Neuronal stem cell (in vitro differentiated cells): ENCODE measurements around the gene ATP6V0E1.

Source experiments
- DNase-seq: peaks from one replicate; pipeline ENCODE4 v3.0.0-alpha.2; 2013; ENCODE audit warnings: low spot score
- H2AFZ ChIP-seq: one replicate; pipeline ENCODE4 v1.6.1; 2013; ENCODE audit warnings: mild to moderate bottlenecking, low read length, inconsistent platforms
- H2AK5ac ChIP-seq: 2 replicates; pipeline ENCODE4 v1.6.1; 2013; ENCODE audit warnings: low read depth, mild to moderate bottlenecking, inconsistent platforms, low read length, moderate library complexity, mixed read lengths
- H2BK120ac ChIP-seq: 2 replicates; pipeline ENCODE4 v1.6.1; 2013; ENCODE audit warnings: low read depth, mild to moderate bottlenecking, inconsistent platforms, low read length, moderate library complexity, mixed read lengths
- H2BK12ac ChIP-seq: one replicate; pipeline ENCODE4 v1.6.1; 2013; ENCODE audit warnings: low read length, inconsistent platforms
- H2BK15ac ChIP-seq: 2 replicates; pipeline ENCODE4 v1.6.1; 2013; ENCODE audit warnings: mild to moderate bottlenecking, low read length, inconsistent platforms, mixed read lengths
- H2BK5ac ChIP-seq: one replicate; pipeline ENCODE4 v1.6.1; 2013; ENCODE audit warnings: inconsistent platforms, mild to moderate bottlenecking, low read length, moderate library complexity
- H3K14ac ChIP-seq: one replicate; pipeline ENCODE4 v1.6.1; 2013; ENCODE audit warnings: low read length, inconsistent platforms
- H3K18ac ChIP-seq: 2 replicates; pipeline ENCODE4 v1.6.1; 2013; ENCODE audit warnings: low read length, inconsistent platforms
- H3K23ac ChIP-seq: 2 replicates; pipeline ENCODE4 v1.6.1; 2013; ENCODE audit warnings: low read depth, mild to moderate bottlenecking, mixed read lengths, low read length, inconsistent platforms; ENCODE audit not compliant: poor library complexity
- H3K27ac ChIP-seq: replicated peaks from 3 replicates; pipeline ENCODE4 v1.5.1; 2013; ENCODE audit warnings: low read length, inconsistent platforms
- H3K27me3 ChIP-seq, 3 experiments: 2 replicates each; pipeline ENCODE4 v1.6.1; 2013; ENCODE audit warnings: low read length in 3 of 3, mild to moderate bottlenecking in 2 of 3, inconsistent platforms in 1 of 3, low read depth in 1 of 3, mixed read lengths in 1 of 3, moderate library complexity in 1 of 3; ENCODE audit not compliant: control insufficient read depth in 3 of 3, insufficient read depth in 3 of 3
- H3K36me3 ChIP-seq, 2 donors: replicated peaks in 1 of 2; 2 replicates each; pipeline ENCODE4 v1.6.1; 2013; ENCODE audit warnings: low read length in 2 of 2; ENCODE audit not compliant: control insufficient read depth in 2 of 2, insufficient read depth in 2 of 2
- H3K4ac ChIP-seq: 2 replicates; pipeline ENCODE4 v1.6.1; 2013; ENCODE audit warnings: inconsistent platforms, mild to moderate bottlenecking, low read length, moderate library complexity
- H3K4me1 ChIP-seq, 2 donors: 1 replicate in 1 of 2; 2 replicates in 1 of 2; pipeline ENCODE4 v1.6.1; 2013; ENCODE audit warnings: low read length in 2 of 2, low read depth in 1 of 2; ENCODE audit not compliant: control insufficient read depth in 2 of 2, insufficient read depth in 1 of 2
- H3K4me2 ChIP-seq: one replicate; pipeline ENCODE4 v1.6.1; 2013; ENCODE audit warnings: mild to moderate bottlenecking, low read length, inconsistent platforms; ENCODE audit not compliant: insufficient read depth, poor library complexity, severe bottlenecking
- H3K4me3 ChIP-seq, 2 donors: 2 replicates each; pipeline ENCODE4 v1.5.1; 2013; ENCODE audit warnings: low read length in 2 of 2, mild to moderate bottlenecking in 2 of 2, inconsistent platforms in 1 of 2, moderate library complexity in 1 of 2
- H3K79me1 ChIP-seq: one replicate; pipeline ENCODE4 v1.6.1; 2013; ENCODE audit warnings: low read depth, mild to moderate bottlenecking, inconsistent platforms, low read length, moderate library complexity
- H3K9ac ChIP-seq: one replicate; pipeline ENCODE4 v1.6.1; 2013; ENCODE audit warnings: mild to moderate bottlenecking, low read depth, low read length, inconsistent platforms; ENCODE audit not compliant: poor library complexity
- H3K9me3 ChIP-seq, 2 donors: replicated peaks in 1 of 2; 2 replicates each; pipeline versions ENCODE3 to v1.6.1; 2013; ENCODE audit warnings: low read length in 2 of 2, mild to moderate bottlenecking in 2 of 2, inconsistent platforms in 1 of 2, low read depth in 1 of 2, mixed read lengths in 1 of 2, moderate library complexity in 1 of 2; ENCODE audit not compliant: control insufficient read depth in 2 of 2, insufficient read depth in 1 of 2
- H4K8ac ChIP-seq: one replicate; pipeline ENCODE4 v1.6.1; 2013; ENCODE audit warnings: low read depth, mild to moderate bottlenecking, inconsistent platforms, low read length, moderate library complexity
- H4K91ac ChIP-seq: one replicate; pipeline ENCODE4 v1.6.1; 2013; ENCODE audit warnings: low read length, low read depth, mild to moderate bottlenecking, inconsistent platforms; ENCODE audit not compliant: poor library complexity
- WGBS, 2 donors: extraction: QIAGEN DNeasy Blood & Tissue Kit; methylation state at CpG; one replicate each; pipeline ENCODE4 v1.1.7; 2013; ENCODE audit warnings: missing lambda C conversion rate in 2 of 2, mixed read lengths in 1 of 2; ENCODE audit not compliant: insufficient read length in 2 of 2, insufficient replicate concordance in 1 of 2; ENCODE audit errors: extremely low coverage in 2 of 2; 5-methylcytosine and 5-hydroxymethylcytosine counted together

Gene ATP6V0E1

GRCh38 chr5:173025651-173026050 lies 42.1 kb downstream of the ATP6V0E1 start:
- Histone ChIP-seq H4K91ac (no peak overlapping the region), H2BK12ac (no peak overlapping the region), H3K27me3 (no peaks in the 10 kb centered on the region), H3K14ac (no peak overlapping the region), H3K4me1 (peaks cover 0 to 8% of the 10 kb centered on the region in 2 donors), H2BK5ac (no peak overlapping the region), H3K27ac (no peak overlapping the region), H2BK120ac (no peak overlapping the region), H3K9ac (no peak overlapping the region), H2AK5ac (no peak overlapping the region), H3K9me3 (no peaks in the 10 kb centered on the region), H3K36me3 (peaks cover 0 to 46% of the 10 kb centered on the region in 2 donors), H3K23ac (no peak overlapping the region), H3K4me2 (no peak overlapping the region), H2AFZ (no peak overlapping the region), H3K4ac (no peak overlapping the region), H3K4me3 (no peak overlapping the region), H2BK15ac (no peak overlapping the region), H3K18ac (no peak overlapping the region), H4K8ac (no peak overlapping the region), H3K79me1 (no peaks in the 10 kb centered on the region)
- no peak for DNase-seq
- no CpG with 5 or more reads among the region's 6 CpGs for WGBS, 2 donors

GRCh38 chr5:173027905-173028304 lies 44.3 kb downstream of the ATP6V0E1 start:
- Histone ChIP-seq H4K8ac (no peak overlapping the region), H2BK5ac (no peak overlapping the region), H2BK15ac (no peak overlapping the region), H2BK120ac (no peak overlapping the region), H3K4me2 (no peak overlapping the region), H3K9me3 (no peaks in the 10 kb centered on the region), H3K4ac (no peak overlapping the region), H2BK12ac (no peak overlapping the region), H3K18ac (no peak overlapping the region), H3K14ac (no peak overlapping the region), H3K36me3 (peaks cover 0 to 24% of the 10 kb centered on the region in 2 donors), H2AK5ac (no peak overlapping the region), H3K9ac (no peak overlapping the region), H3K4me1 (peaks cover 0 to 8% of the 10 kb centered on the region in 2 donors), H3K79me1 (no peaks in the 10 kb centered on the region), H3K27ac (no peak overlapping the region), H3K23ac (no peak overlapping the region), H3K4me3 (no peak overlapping the region), H4K91ac (no peak overlapping the region), H2AFZ (no peak overlapping the region), H3K27me3 (no peaks in the 10 kb centered on the region)
- no peak for DNase-seq
- WGBS, 2 donors: no CpG with 5 or more reads among the region's 7 CpGs

- H2BK15ac ChIP-seq: no peak overlapping the region
- no CpG with 5 or more reads among the region's 4 CpGs for WGBS, 2 donors
- no peak overlapping the region for H2AFZ ChIP-seq
- peaks cover 0 to 8% of the 10 kb centered on the region in 2 donors for H3K4me1 ChIP-seq
- H3K14ac ChIP-seq: no peak overlapping the region
- no peak overlapping the region for H2BK120ac ChIP-seq
- no peak overlapping the region for H3K4me3 ChIP-seq
- H3K23ac ChIP-seq: no peak overlapping the region
- peaks cover 0 to 14% of the 10 kb centered on the region in 2 donors for H3K36me3 ChIP-seq
- no peak overlapping the region for H4K91ac ChIP-seq
- no peak for DNase-seq
- no peaks in the 10 kb centered on the region for H3K27me3 ChIP-seq
- no peak overlapping the region for H4K8ac ChIP-seq
- no peak overlapping the region for H3K18ac ChIP-seq
- no peak overlapping the region for H3K4me2 ChIP-seq
- H3K9me3 ChIP-seq: no peaks in the 10 kb centered on the region
- no peak overlapping the region for H3K27ac ChIP-seq
- no peak overlapping the region for H2AK5ac ChIP-seq
- H3K4ac ChIP-seq: no peak overlapping the region
- no peak overlapping the region for H2BK12ac ChIP-seq
- no peaks in the 10 kb centered on the region for H3K79me1 ChIP-seq
- H3K9ac ChIP-seq: no peak overlapping the region
- H2BK5ac ChIP-seq: no peak overlapping the region
Measured at GRCh38 chr5:173028811-173029327, 45.3 kb downstream of the ATP6V0E1 start.

GRCh38 chr5:173029499-173029921 lies 45.9 kb downstream of the ATP6V0E1 start:
- H3K9ac ChIP-seq: no peak overlapping the region
- no peaks in the 10 kb centered on the region for H3K9me3 ChIP-seq
- DNase-seq: no peak
- H4K91ac ChIP-seq: no peak overlapping the region
- H3K18ac ChIP-seq: no peak overlapping the region
- H3K4me3 ChIP-seq: no peak overlapping the region
- H3K36me3 ChIP-seq: peaks cover 1 to 18% of the 10 kb centered on the region in 2 donors
- no peak overlapping the region for H2BK15ac ChIP-seq
- no peak overlapping the region for H2BK5ac ChIP-seq
- H3K4ac ChIP-seq: no peak overlapping the region
- H3K27me3 ChIP-seq: no peaks in the 10 kb centered on the region
- no peak overlapping the region for H4K8ac ChIP-seq
- H3K4me2 ChIP-seq: no peak overlapping the region
- H2AK5ac ChIP-seq: no peak overlapping the region
- no peak overlapping the region for H3K27ac ChIP-seq
- no peaks in the 10 kb centered on the region for H3K79me1 ChIP-seq
- H2BK120ac ChIP-seq: no peak overlapping the region
- H3K23ac ChIP-seq: no peak overlapping the region
- WGBS, 2 donors: no CpG with 5 or more reads among the region's 5 CpGs
- H2BK12ac ChIP-seq: no peak overlapping the region
- H3K14ac ChIP-seq: no peak overlapping the region
- peaks cover 0 to 8% of the 10 kb centered on the region in 2 donors for H3K4me1 ChIP-seq
- no peak overlapping the region for H2AFZ ChIP-seq
